HG02981 (cell line): ENCODE measurements around the gene SMPDL3A.

ENCODE experiments used
- ATAC-seq: cut with Tn5 transposase; IDR thresholded peaks from one replicate; pipeline ENCODE4 v1.9.1; 2021; ENCODE audit warnings: mild to moderate bottlenecking, moderate library complexity; ENCODE audit not compliant: unreplicated experiment

The SMPDL3A gene

DNA sequence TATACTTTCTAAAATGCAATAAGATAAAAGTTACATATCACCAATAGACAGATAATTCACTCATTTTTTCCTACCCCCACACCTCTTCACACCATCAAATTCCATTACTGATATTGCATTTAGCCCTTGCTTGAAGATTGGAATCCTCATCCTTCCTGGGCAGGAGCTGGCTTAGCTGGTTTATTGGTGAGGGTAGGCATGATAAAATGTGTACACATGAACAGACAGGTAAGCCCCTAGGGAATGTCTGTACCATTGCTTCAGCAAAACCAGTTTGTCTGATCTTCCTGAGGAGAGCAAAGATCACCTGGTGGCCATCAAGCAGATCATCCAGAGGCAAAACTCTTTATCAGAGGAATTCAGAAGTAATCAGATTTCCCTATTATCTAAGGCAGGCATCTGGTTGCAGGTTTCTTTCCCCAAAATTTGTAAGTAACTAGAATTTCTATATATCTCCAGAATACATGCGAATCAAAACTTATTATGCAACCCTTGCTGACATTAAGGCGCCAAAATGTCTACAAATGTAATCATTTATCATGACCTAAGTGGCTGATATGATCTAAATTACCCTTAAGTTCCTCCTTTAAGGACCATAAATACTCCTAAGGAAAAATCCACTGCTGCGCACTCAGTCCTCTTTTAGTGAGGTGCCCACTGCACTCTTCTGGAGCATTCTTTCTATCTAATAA lies 16.2 kb upstream of the SMPDL3A start:
- ATAC-seq: no peak

DNA sequence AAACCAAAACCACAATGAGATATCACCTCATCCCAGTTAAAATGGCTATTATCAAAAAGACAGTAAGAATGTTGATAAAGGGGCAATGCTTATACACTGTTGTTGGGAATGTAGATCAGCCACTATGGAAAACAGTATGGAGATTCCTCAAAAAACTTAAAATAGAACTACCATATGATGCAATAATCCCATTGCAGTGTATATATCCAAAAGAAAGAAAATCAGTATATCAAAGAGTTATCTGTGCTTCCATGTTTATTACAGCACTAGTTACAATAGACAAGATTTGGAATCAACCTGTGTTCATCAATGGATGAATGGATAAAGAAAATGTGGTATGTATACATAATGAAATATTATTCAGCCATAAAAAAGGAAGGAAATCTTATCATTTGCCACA lies 13.1 kb upstream of the SMPDL3A start:
- no peak for ATAC-seq

DNA sequence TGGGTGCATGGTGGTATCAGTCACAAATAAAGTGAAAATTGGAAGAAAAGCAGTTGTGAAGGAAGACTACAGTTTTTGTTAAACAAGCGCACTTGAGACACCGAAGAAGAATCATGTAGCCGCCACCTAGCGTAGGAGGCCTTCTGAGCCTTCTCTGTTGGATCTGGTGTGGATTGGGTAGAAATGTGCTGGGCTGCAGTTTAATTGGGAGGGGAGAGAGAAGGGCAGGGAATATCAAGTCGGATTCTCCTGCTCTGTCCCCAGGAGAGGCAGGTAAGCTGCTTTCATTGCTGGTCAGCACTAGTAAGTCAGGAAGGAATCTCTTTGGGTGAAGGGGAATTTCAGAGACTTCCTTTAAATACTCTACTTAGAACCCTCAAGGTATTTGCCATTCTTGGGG lies 10.8 kb upstream of the SMPDL3A start:
- no peak for ATAC-seq

- no peak for ATAC-seq
Measured at GRCh38 chr6:122778985-122779661, 9.9 kb upstream of the SMPDL3A start.

DNA sequence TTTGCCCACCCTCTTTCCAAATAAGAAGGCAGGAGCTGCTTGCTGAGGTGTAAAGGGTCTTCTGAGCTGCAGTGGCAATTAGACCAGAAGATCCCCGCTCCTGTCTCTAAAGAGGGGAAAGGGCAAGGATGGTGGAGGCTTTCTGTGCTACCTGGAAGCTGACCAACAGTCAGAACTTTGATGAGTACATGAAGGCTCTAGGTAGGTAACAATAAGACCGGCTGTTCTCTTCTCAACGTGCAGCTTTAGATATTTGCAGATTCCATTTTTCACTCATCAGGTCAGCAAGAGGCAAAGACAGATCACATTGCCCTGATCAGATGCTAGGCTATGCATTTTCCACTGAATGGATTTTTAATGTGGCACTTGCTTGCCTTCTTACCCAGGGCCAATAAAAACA lies 9.4 kb upstream of the SMPDL3A start, which contains the start of gene FABP7:
Gene FABP7 (plus strand): TSS at position 50 of the 400 bp plus-strand sequence. CDS start 79 bp downstream, at position 129.
- ATAC-seq: no peak

DNA sequence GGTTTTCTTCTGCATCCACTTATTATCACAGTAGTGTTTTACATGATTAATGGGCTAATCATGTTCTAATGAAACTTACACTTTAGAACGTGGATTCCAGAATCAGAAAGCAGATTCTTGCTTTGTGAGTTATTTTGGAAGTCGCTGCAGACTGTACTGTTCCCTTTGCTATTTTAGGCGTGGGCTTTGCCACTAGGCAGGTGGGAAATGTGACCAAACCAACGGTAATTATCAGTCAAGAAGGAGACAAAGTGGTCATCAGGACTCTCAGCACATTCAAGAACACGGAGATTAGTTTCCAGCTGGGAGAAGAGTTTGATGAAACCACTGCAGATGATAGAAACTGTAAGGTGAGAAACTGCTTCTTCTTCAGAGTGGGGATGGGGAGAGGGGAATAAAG lies 8.9 kb upstream of the SMPDL3A start:
- no peak for ATAC-seq

DNA sequence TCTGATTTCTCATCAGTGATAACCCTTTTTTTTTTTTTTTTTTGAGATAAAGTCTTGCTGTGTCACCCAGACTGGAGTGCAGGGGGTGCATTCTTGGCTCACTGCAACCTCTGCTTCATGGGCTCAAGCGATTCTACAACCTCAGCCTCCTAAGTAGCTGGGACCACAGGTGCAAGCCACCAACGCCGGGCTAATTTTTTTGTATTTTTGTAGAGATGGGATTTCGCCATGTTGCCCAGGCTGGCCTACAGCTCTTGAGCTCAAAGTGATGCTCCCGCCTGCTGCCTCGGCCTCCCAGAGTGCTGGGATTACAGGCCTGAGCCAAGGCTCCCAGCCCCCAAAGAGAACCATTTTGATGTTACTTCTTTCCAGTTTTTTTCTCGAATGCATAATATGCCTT lies 7.3 kb upstream of the SMPDL3A start:
- no peak for ATAC-seq

GRCh38 chr6:122783401-122783800 lies 5.7 kb upstream of the SMPDL3A start:
- ATAC-seq: no peak

DNA sequence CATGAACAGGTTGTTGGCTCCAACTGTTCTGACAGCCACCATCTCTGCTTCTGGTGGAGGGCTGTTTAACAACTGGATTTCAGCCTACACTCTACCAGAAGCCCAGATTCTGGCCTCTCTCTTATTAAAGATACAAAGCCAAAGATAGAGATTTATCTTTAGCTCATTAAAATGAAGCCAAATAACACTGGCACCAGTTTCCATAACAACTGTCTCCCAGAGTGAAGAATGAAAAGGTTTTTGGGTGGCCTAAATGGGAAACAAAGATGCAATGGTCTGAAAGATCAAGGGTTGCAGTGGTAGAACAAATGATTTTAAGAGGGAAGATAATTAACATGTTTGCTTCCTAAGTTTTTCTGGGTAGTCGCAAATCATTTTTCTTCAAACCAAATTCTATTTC lies 3.2 kb upstream of the SMPDL3A start:
- no peak for ATAC-seq

- no peak for ATAC-seq
Measured at GRCh38 chr6:122787721-122788120, 1.3 kb upstream of the SMPDL3A start.

DNA sequence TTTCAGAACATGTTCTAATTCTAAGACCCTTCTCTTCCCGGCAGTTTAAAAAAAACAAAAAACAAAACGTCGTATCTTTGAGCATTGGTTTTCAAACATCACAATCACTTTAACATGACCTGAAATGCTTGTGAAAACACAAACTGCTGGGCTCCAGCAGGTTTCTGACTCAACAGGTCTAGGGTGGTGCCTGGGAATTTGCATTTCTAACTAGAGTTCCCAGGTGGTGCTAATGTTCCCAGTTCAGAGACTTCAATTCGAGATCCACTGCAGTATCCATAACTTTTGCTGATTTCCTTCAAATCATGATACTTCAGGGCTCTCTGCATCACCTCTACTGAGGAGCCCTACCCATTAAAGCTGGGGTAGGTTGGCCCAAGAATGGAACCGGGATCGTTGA lies 850 bp upstream of the SMPDL3A start:
- no peak for ATAC-seq

- ATAC-seq: no peak
Measured at GRCh38 chr6:122788663-122789181, 336 bp upstream of the SMPDL3A start.

DNA sequence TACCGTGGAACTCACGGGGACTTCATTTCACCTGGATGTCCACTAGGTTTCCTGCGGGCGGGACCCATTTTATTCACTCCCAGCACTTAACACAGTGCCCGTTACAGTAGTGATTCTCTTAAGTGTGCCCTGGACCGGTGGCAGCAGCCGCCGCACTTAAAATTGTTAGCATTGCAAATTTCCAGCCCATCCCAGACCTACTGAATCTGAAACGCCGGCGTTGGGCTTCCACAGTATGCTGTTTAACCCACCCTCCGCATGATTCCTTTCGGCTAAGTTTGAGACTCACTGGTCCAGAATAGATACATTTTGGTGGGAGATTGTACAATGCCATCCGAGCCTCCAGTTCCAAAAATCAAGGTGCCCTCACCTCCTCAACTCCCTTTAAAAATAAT lies 967 bp downstream of the SMPDL3A start:
- no peak for ATAC-seq

DNA sequence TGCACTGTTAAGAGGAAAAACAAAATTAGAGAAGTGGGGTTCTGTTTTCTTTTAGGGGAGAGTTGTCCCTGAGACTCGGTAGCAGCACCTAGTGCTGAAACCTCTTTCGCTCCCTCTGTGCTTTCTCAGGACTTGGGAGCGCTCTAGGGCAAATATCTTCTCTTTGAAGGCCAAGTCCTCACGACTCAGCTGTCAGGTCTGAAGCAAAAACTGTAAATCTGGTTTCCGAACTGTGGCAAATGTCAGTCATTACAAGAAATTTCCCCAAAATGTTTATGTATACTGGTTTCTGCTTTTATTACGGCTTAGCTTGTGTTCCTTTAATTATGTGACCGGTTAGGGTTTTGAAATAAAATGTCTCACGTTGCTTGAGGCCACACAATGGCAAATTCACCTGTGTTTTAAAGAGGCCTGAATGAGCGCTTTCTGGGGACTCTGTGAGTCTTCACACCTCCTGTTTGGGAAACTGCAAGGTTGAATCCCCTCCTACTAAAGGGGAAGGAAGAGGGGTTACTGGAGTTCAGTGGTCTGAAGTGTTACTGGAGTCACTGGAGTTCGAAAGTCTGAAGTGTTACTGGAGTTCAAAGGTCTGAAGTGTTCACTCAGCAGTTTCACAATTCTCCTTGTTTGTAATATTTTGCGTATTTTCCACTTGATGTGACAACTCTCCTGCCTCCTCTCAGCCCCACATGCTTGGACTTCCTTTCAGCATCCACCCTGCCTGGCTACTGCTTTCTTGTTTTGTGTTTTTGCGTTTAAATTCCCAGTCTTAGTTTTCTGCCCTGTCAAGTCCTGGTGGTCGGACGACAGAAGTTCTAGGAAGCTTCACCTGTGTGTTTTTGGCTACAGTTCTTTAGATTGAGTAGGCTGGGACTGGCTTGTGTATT lies 1.6 kb downstream of the SMPDL3A start:
- ATAC-seq: no peak

DNA sequence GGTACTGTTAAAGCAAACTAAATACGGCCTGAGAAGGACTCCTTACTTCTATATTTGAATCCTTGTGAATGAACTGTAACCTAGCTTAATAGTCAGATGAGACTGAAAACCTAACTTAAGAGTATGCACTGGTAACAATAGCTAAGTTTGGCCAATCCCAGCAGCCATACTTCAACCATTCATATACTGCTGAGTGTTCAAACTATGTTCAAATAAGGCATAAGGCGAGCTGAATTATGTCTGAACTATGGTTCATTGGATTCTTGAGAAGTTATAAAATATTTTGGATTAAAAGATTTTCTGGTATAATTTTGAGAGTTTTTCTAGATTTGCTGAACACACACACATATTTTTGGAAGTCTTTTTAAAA lies 2.2 kb downstream of the SMPDL3A start:
- ATAC-seq: no peak

DNA sequence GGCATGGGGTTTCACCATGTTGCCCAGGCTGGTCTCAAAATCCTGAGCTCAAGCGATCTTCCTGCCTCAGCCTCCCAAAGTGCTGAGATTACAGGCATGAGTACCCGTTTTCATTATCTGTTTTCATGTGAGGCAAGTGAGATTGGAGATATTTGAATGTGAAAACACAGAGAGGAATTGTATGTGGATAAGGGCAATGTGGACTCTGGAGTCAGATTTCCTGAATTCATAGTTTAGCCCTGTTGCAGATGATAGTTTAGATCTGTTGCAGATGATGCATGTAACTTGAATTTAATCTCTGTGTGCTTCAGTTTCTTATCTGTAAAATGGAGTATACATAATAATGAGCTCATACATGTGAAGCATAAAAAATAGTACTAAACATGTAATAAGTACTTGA lies 3.7 kb downstream of the SMPDL3A start:
- no peak for ATAC-seq

DNA sequence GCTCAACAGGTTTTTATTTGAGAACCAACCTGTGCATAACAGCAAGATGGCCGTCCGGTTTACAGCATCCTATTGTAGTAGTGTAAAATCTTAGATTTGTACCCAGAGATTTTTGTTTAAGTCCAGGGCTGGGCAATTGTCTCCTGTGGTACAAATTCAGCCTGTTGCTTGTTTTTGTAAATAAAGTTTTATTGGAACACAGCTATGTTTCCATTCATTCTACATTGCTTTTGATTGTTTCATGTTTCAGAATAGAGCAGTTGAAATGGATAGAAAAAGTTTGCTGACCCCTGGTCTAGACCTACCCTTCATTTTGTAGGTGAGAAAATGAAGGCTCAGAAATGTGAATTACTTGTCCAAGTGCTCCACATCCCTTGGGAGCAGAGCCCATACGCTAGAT lies 8.5 kb downstream of the SMPDL3A start:
- no peak for ATAC-seq

GRCh38 chr6:122798099-122798641 lies 9.1 kb downstream of the SMPDL3A start:
- peak; percentile 69 for ATAC-seq

DNA sequence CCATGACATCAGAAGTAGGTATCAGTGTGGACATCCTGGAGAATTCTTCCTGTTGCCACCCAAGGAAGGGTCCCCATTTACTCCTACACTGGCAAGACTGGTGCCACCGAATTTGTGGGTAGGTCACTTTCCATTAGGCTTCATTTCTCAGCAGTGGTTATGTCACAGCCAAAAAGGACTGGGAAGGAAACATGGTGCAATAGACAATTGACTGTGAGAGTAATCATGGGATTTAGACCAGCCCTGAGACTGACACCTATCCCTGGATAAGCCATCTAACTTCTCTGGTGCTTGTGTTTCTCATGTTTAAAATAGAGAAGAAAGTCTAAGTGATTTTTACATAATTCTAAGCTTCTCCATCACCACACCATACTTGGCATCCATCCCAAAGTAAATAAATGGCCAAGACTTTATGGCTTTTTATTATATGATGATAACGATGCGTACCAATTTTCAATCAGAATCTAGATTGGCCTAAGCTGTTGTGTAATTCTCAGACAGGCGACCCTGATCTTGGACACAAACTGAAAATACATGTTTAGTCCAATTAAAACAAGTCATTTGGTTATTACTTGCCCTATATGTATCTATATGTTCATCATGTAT lies 10.2 kb downstream of the SMPDL3A start:
- ATAC-seq: no peak

DNA sequence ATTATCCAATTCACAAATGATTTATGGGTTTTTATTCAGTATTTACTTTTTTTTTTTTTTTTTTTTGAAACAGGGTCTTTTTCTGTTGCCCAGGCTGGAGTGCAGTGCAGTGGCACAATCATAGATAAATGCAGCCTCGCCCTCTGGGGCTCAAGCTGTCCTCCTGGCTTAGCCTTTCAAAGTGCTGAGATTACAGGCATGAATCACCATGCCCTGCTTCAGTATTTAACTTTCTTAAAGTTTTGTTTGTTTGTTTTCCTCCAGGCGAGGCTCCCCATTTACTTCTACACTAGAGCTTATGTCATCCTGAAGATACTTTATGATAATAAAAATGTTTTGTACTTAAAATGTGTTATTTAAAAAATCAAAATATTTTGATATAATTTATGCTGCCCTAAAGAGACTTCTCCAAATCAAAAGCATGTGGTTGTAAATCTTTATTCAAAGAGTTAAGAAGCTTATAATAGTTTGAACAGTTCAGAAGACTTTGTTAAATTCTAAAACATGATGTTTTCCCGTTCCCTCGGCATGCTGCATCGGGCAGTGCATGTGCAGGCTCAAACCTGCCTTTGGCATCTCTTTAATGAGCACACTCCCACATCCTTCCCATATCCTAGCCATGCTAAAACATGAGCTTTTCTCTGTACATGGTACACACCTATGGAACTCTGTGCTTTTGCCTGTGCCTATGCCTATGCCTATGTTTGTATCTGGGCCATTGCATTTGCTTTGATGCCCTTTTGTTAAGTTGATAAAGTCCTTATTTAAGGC lies 11.0 kb downstream of the SMPDL3A start:
- ATAC-seq: no peak
